Gastrocnemius medialis (tissue), 4 donors: ENCODE data around the gene CCDC160.

ENCODE experiments used
- CTCF ChIP-seq, 5 experiments: fragments of 450-650 bp in 3 of 5; fragments of 200-600 bp in 2 of 5; sonication (generic) in 2 of 5; IDR thresholded peaks in 4 of 5; conservative IDR thresholded peaks in 1 of 5; 1 replicate in 4 of 5; 2 replicates in 1 of 5; pipeline ENCODE4 v1.5.1; 2016 to 2019; ENCODE audit warnings: antibody characterized with exemption in 5 of 5, mild to moderate bottlenecking in 3 of 5, moderate library complexity in 3 of 5
- POLR2A ChIP-seq, 2 donors: fragments of 450-650 bp; IDR thresholded peaks; one replicate each; pipeline ENCODE4 v1.6.1; 2017; ENCODE audit warnings: antibody characterized with exemption in 2 of 2, mild to moderate bottlenecking in 2 of 2, moderate library complexity in 2 of 2

- no peak for TF ChIP-seq CTCF (IDR thresholded peaks at IDR 0.05 in 4 of 5, conservative IDR thresholded peaks at IDR 0.05 in 1 of 5)
- TF ChIP-seq POLR2A (IDR thresholded peaks at IDR 0.05): no peak
Measured at GRCh38 chrX:134287346-134287745, 50.4 kb downstream of the CCDC160 start.
